UCSD-AML1 (cell line): ENCODE results near the gene EIF2B1.

Experiments
- DNase-seq: peaks from one replicate; lab custom pipeline; 2025; ENCODE audit not compliant: unreplicated experiment; lab: John Stamatoyannopoulos, UW

The EIF2B1 gene

DNA sequence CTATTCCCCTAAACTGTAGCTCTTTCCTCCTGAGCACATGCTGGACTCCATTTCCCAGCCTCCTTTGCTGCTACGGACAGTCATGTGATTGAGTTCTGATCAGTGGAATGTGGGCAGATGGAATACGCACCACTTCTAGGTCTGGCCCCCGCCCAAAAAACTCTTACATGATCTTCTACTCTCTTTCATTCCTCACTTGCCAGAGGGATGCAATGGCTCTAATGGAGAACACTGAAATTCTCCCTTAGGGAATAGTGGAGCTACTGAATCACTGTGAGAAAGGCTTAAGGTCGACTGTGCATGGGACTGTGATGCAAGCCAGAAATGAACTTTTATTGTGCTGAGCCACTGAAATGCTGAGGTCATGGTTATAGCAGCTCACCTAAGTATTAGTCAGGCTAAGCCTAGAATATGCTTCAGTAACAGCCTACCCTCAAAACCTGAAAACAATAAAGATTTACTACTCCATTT, 62.1 kb downstream of the EIF2B1 start:
- DNase-seq = no peak
